Stimulated activated CD4-positive, alpha-beta T cell treated with anti-CD3 and anti-CD28 coated beads, TNF-alpha, amount 100 ng/mL, for 4 hours (primary cell): ENCODE measurements around the gene KRT79.
"Not testable (repeated sequence)": the region's sequence is repeated elsewhere in the genome, so short reads cannot be mapped to it uniquely, and the experiment has no call there.

ENCODE experiments used
- DNase-seq, 3 experiments: peaks; one replicate each; pipeline ENCODE4 v3.0.0-alpha.2; 2020; ENCODE audit warnings: low read depth in 3 of 3

Gene KRT79

GRCh38 chr12:52833922-52834726, at the start of gene KRT79:
TSS of gene KRT79 (minus strand) at chr12:52834311. CDS start at chr12:52834260, 51 bp downstream.
- DNase-seq, result no peak

- not testable (repeated sequence) for DNase-seq
Observed at GRCh38 chr12:52880499-52880898, 46.4 kb upstream of the KRT79 start.

GRCh38 chr12:52879394-52880351, 45.6 kb upstream of the KRT79 start:
- peak in 2 of 3 experiments; percentile 44 to 52 for DNase-seq

GRCh38 chr12:52878507-52879393, 44.6 kb upstream of the KRT79 start:
- no peak for DNase-seq

GRCh38 chr12:52877242-52877641, 43.1 kb upstream of the KRT79 start:
- no peak for DNase-seq

GRCh38 chr12:52876372-52876771, 42.3 kb upstream of the KRT79 start:
- no peak for DNase-seq

- DNase-seq, result no peak
Observed at GRCh38 chr12:52874573-52875435, 40.7 kb upstream of the KRT79 start.

GRCh38 chr12:52873832-52874572, 39.9 kb upstream of the KRT79 start:
- DNase-seq, result peak in 2 of 3 experiments; percentile 29

- DNase-seq, result no peak
Observed at GRCh38 chr12:52873513-52873831, 39.4 kb upstream of the KRT79 start.

GRCh38 chr12:52872644-52873389, 38.7 kb upstream of the KRT79 start:
- DNase-seq, result no peak

GRCh38 chr12:52871291-52872039, 37.4 kb upstream of the KRT79 start:
- no peak for DNase-seq

- peak; percentile 60 to 71 (median 63) for DNase-seq
Observed at GRCh38 chr12:52870361-52871290, 36.5 kb upstream of the KRT79 start.

- DNase-seq, result peak in 2 of 3 experiments; percentile 21 to 35
Observed at GRCh38 chr12:52867642-52868041, 33.5 kb upstream of the KRT79 start.

GRCh38 chr12:52867152-52867551, 33.0 kb upstream of the KRT79 start:
- no peak for DNase-seq

- DNase-seq, result no peak
Observed at GRCh38 chr12:52865090-52865944, 31.2 kb upstream of the KRT79 start.

- DNase-seq, result no peak
Observed at GRCh38 chr12:52862023-52862422, 27.9 kb upstream of the KRT79 start.
